Tibial artery (tissue), 4 donors: Measurements from ENCODE around the gene ARFGAP3.

ENCODE experiments used
- DNase-seq, 2 donors: peaks; one replicate each; pipeline ENCODE4 v3.0.0-alpha.2; 2019
- H3K27ac ChIP-seq, 2 donors: fragments of 200-600 bp; sonication (generic) in 1 of 2; 1 replicate in 1 of 2; 2 replicates in 1 of 2; pipeline ENCODE4 v1.5.1; 2018 to 2019; ENCODE audit warnings: mild to moderate bottlenecking in 1 of 2
- H3K27me3 ChIP-seq, 2 donors: fragments of 200-600 bp; sonication (generic) in 1 of 2; one replicate each; pipeline versions ENCODE4 v1.5.1 to v1.6.0; 2016 to 2019
- H3K36me3 ChIP-seq, 3 donors: fragments of 200-600 bp; sonication (generic) in 2 of 3; one replicate each; pipeline ENCODE4 v1.5.1; 2016 to 2019; ENCODE audit warnings: mild to moderate bottlenecking in 2 of 3
- H3K4me1 ChIP-seq, 4 donors: fragments of 200-600 bp; sonication (generic) in 2 of 4; 1 replicate in 3 of 4; 2 replicates in 1 of 4; pipeline ENCODE4 v1.5.1; 2016 to 2019
- H3K4me3 ChIP-seq, 2 donors: fragments of 200-600 bp; sonication (generic) in 1 of 2; 1 replicate in 1 of 2; 2 replicates in 1 of 2; pipeline ENCODE4 v1.5.1; 2018 to 2019; ENCODE audit warnings: mild to moderate bottlenecking in 2 of 2
- H3K9me3 ChIP-seq, 3 donors: fragments of 200-600 bp; sonication (generic) in 1 of 3; one replicate each; pipeline ENCODE4 v1.5.1; 2016 to 2019
- CTCF ChIP-seq, 2 experiments: fragments of 200-600 bp in 1 of 2; fragments of 450-650 bp in 1 of 2; IDR thresholded peaks; one replicate each; pipeline ENCODE4 v1.5.1; 2017 to 2019; ENCODE audit warnings: antibody characterized with exemption in 2 of 2, mild to moderate bottlenecking in 1 of 2, moderate library complexity in 1 of 2
- intact Hi-C: fragments of 100-400 bp; cut with DNase I; formaldehyde crosslinking; loops from one replicate; pipeline ENCODE4 v1.15.0; 2023; ENCODE audit warnings: low total_unique reads

Gene ARFGAP3

GRCh38 chr22:42878561-42879305 is 21.7 kb upstream of the ARFGAP3 start:
- Histone ChIP-seq H3K27me3 (no peaks in the 10 kb centered on the region), H3K27ac (no peak overlapping the region), H3K36me3 (peaks cover 95 to 99% (median 95%) of the 10 kb centered on the region in 3 donors), H3K4me3 (no peak overlapping the region), H3K9me3 (no peaks in the 10 kb centered on the region), H3K4me1 (peaks cover 0 to 14% (median 0%) of the 10 kb centered on the region in 4 donors)
- TF ChIP-seq CTCF (IDR thresholded peaks at IDR 0.05): no peak
- DNase-seq: no peak
- intact Hi-C loops: no loop called here

GRCh38 chr22:42877597-42878340 is 20.7 kb upstream of the ARFGAP3 start:
- Histone ChIP-seq H3K4me3 (no peak overlapping the region), H3K9me3 (no peaks in the 10 kb centered on the region), H3K36me3 (peaks cover 95 to 99% (median 96%) of the 10 kb centered on the region in 3 donors), H3K27ac (no peak overlapping the region), H3K27me3 (no peaks in the 10 kb centered on the region), H3K4me1 (peaks cover 0 to 14% (median 0%) of the 10 kb centered on the region in 4 donors)
- intact Hi-C loops: no loop called here
- no peak for TF ChIP-seq CTCF (IDR thresholded peaks at IDR 0.05)
- DNase-seq: no peak

- Histone ChIP-seq H3K27me3 (no peaks in the 10 kb centered on the region), H3K4me3 (no peak overlapping the region), H3K27ac (no peak overlapping the region), H3K36me3 (peaks cover 95 to 99% (median 97%) of the 10 kb centered on the region in 3 donors), H3K9me3 (no peaks in the 10 kb centered on the region), H3K4me1 (peaks cover 0 to 14% (median 0%) of the 10 kb centered on the region in 4 donors)
- TF ChIP-seq CTCF (IDR thresholded peaks at IDR 0.05): no peak
- intact Hi-C loops: no loop called here
- no peak for DNase-seq
These were observed 20.1 kb upstream of the ARFGAP3 start for GRCh38 chr22:42877158-42877557.

GRCh38 chr22:42876041-42876440 is 19.0 kb upstream of the ARFGAP3 start:
- no peak for DNase-seq
- Histone ChIP-seq H3K27ac (no peak overlapping the region), H3K4me3 (no peak overlapping the region), H3K4me1 (peaks cover 0 to 9% (median 0%) of the 10 kb centered on the region in 4 donors), H3K9me3 (no peaks in the 10 kb centered on the region), H3K36me3 (peaks cover 94 to 99% (median 95%) of the 10 kb centered on the region in 3 donors), H3K27me3 (no peaks in the 10 kb centered on the region)
- intact Hi-C loops: no loop called here
- TF ChIP-seq CTCF (IDR thresholded peaks at IDR 0.05): no peak

GRCh38 chr22:42874010-42874409 is 16.9 kb upstream of the ARFGAP3 start:
- H3K36me3 ChIP-seq: peaks cover 82 to 94% (median 94%) of the 10 kb centered on the region in 3 donors
- TF ChIP-seq CTCF (IDR thresholded peaks at IDR 0.05): no peak
- intact Hi-C loops: no loop called here
- no peaks in the 10 kb centered on the region for H3K9me3 ChIP-seq
- no peak overlapping the region for H3K27ac ChIP-seq
- DNase-seq: no peak
- H3K27me3 ChIP-seq: no peaks in the 10 kb centered on the region
- peaks cover 0 to 11% (median 8%) of the 10 kb centered on the region in 4 donors for H3K4me1 ChIP-seq
- no peak overlapping the region for H3K4me3 ChIP-seq
